K562 (cell line): Measurements from ENCODE around the gene IL7R. TPM values are rescaled to one million over a fixed set of nuclear protein-coding genes. Genes with fewer than 3 reads are reported as not detected.
"Not testable (repeated sequence)": the region's sequence is repeated elsewhere in the genome, so short reads cannot be mapped to it uniquely, and the experiment has no call there.

Source experiments
- ATAC-seq: fragments of 200-7000 bp; cut with Tn5 transposase; 3 replicates; pipeline ENCODE4 v1.9.1; 2020; ENCODE audit warnings: moderate library complexity
- BruUV-seq: library from RNA; stranded (reverse); fragments of 400-500 nt; replicated peaks from 2 replicates; lab custom pipeline; 2021; lab: Mats Ljungman, UMichigan
- CTCF ChIA-PET: fragments of 300-600 bp; formaldehyde crosslinking; extraction: SDS; loops from one replicate; lab custom pipeline; 2021; ENCODE audit warnings: low intra/inter-chr PET ratio; lab: Yijun Ruan, JAX
- POLR2A ChIA-PET: fragments of 300-600, 350-650 bp; sonication (Branson Sonifier 250); formaldehyde crosslinking; extraction: SDS; loops from one replicate; lab custom pipeline; 2021; ENCODE audit warnings: antibody characterized with exemption, inconsistent platforms; lab: Yijun Ruan, JAX
- DNase-seq, 4 experiments: peaks; one replicate each; pipeline versions ENCODE4 v3.0.0 to v3.0.0-alpha.2; 2011 to 2018; ENCODE audit warnings: low spot score in 3 of 4, mixed read lengths in 3 of 4; ENCODE audit errors: extremely low read depth in 1 of 4
- FAIRE-seq: peaks from 2 replicates; lab custom pipeline; 2011; peaks lifted over from hg19 to GRCh38; lab: Jason Lieb, UNC
- H2AFZ ChIP-seq: 2 replicates; pipeline ENCODE4 v1.6.0; 2011; ENCODE audit warnings: low read depth, low read length, control low read depth, inconsistent platforms
- H3K27ac ChIP-seq: fragments of 200-600 bp; 3 replicates; pipeline ENCODE4 v1.8.0; 2011; ENCODE audit warnings: low read depth, mild to moderate bottlenecking, control low read depth, inconsistent platforms, low read length, moderate library complexity, mixed read lengths; ENCODE audit errors: extremely low read depth
- H3K27me3 ChIP-seq, 2 experiments: fragments of 300-600 bp in 1 of 2; 2 replicates in 1 of 2; 3 replicates in 1 of 2; pipeline versions ENCODE4 v1.6.0 to v1.8.0; 2011; ENCODE audit warnings: inconsistent platforms in 2 of 2, low read length in 2 of 2, mild to moderate bottlenecking in 1 of 2, mixed read lengths in 1 of 2, moderate library complexity in 1 of 2; ENCODE audit not compliant: control insufficient read depth in 2 of 2, insufficient read depth in 2 of 2
- H3K36me3 ChIP-seq: fragments of 300-600 bp; 3 replicates; pipeline ENCODE4 v1.8.0; 2011; ENCODE audit warnings: mild to moderate bottlenecking, low read length, inconsistent platforms; ENCODE audit not compliant: control insufficient read depth, insufficient read depth
- H3K4me1 ChIP-seq, 2 experiments: fragments of 200-600 bp in 1 of 2; replicated peaks in 1 of 2; 2 replicates in 1 of 2; 3 replicates in 1 of 2; pipeline versions ENCODE4 v1.5.1 to v1.8.0; 2011; ENCODE audit warnings: inconsistent platforms in 2 of 2, low read length in 2 of 2, mild to moderate bottlenecking in 1 of 2, mixed read lengths in 1 of 2, moderate library complexity in 1 of 2; ENCODE audit not compliant: control insufficient read depth in 2 of 2, insufficient read depth in 2 of 2
- H3K4me2 ChIP-seq: 2 replicates; pipeline ENCODE4 v1.6.1; 2011; ENCODE audit warnings: low read length, control low read depth, inconsistent platforms, mixed read lengths; ENCODE audit not compliant: insufficient read depth
- H3K4me3 ChIP-seq: fragments of 200-600 bp; sonication (generic), shearing (Covaris generic); 2 replicates; pipeline ENCODE4 v1.5.1; 2016; ENCODE audit warnings: control low read depth, inconsistent platforms
- H3K79me2 ChIP-seq: fragments of 200-600 bp; 3 replicates; pipeline ENCODE4 v1.8.0; 2011; ENCODE audit warnings: low read length, inconsistent platforms; ENCODE audit not compliant: control insufficient read depth, insufficient read depth
- H3K9ac ChIP-seq, 2 experiments: 2 replicates each; pipeline versions ENCODE4 v1.6.0 to v1.6.1; 2011; ENCODE audit warnings: low read depth in 2 of 2, low read length in 2 of 2, control low read depth in 1 of 2, inconsistent platforms in 1 of 2, mild to moderate bottlenecking in 1 of 2, mixed read lengths in 1 of 2; ENCODE audit not compliant: insufficient read depth in 1 of 2
- H3K9me1 ChIP-seq: one replicate; pipeline ENCODE4 v1.6.0; 2011; ENCODE audit warnings: inconsistent platforms, mild to moderate bottlenecking, low read length, moderate library complexity; ENCODE audit not compliant: control insufficient read depth, insufficient read depth
- H3K9me3 ChIP-seq: replicated peaks from 2 replicates; pipeline ENCODE4 v1.5.1; 2011; ENCODE audit warnings: low read depth, low read length, inconsistent platforms; ENCODE audit not compliant: control insufficient read depth, insufficient read depth
- H4K20me1 ChIP-seq: replicated peaks from 2 replicates; pipeline ENCODE4 v1.6.1; 2011; ENCODE audit warnings: low read length, inconsistent platforms, mixed read lengths; ENCODE audit not compliant: control insufficient read depth, insufficient read depth
- CBFB ChIP-seq: sonication (generic); formaldehyde crosslinking; IDR thresholded peaks from 2 replicates; pipeline ENCODE4 v1.4.0; 2020; ENCODE audit warnings: mild to moderate bottlenecking, missing genetic modification reagents
- CREBBP ChIP-seq: IDR thresholded peaks from one replicate; pipeline ENCODE4 v1.6.1; 2012; ENCODE audit warnings: low read depth, mild to moderate bottlenecking, control low read depth, inconsistent platforms, low read length
- KDM4B ChIP-seq, 2 experiments: fragments of 450-650 bp in 1 of 2; sonication (generic) in 1 of 2; IDR thresholded peaks; 2 replicates each; pipeline ENCODE4 v1.6.1; 2016 to 2017; ENCODE audit warnings: borderline replicate concordance in 2 of 2, antibody characterized with exemption in 1 of 2, low read depth in 1 of 2, mild to moderate bottlenecking in 1 of 2
- KHSRP ChIP-seq: fragments of 450-650 bp; IDR thresholded peaks from 2 replicates; pipeline ENCODE4 v1.6.1; 2017
- MIER1 ChIP-seq: fragments of 450-650 bp; IDR thresholded peaks from 2 replicates; pipeline ENCODE4 v1.6.1; 2016; ENCODE audit warnings: antibody characterized with exemption, mild to moderate bottlenecking, low read depth
- PKNOX1 ChIP-seq: fragments of 450-650 bp; IDR thresholded peaks from 2 replicates; pipeline ENCODE4 v1.6.1; 2016
- SMAD3 ChIP-seq: fragments of 450-650 bp; formaldehyde crosslinking; conservative IDR thresholded peaks from 2 replicates; pipeline ENCODE4 v1.4.0; 2020; ENCODE audit warnings: mild to moderate bottlenecking
- SPI1 ChIP-seq: IDR thresholded peaks from 2 replicates; pipeline ENCODE4 v1.6.1; 2011; ENCODE audit warnings: low read depth, low read length, control low read depth, borderline replicate concordance
- TCF3 ChIP-seq: sonication (generic); formaldehyde crosslinking; IDR thresholded peaks from 2 replicates; pipeline ENCODE4 v1.4.0; 2020; ENCODE audit warnings: mild to moderate bottlenecking, missing genetic modification reagents
- TRIM28 ChIP-seq: fragments of 450-650 bp; IDR thresholded peaks from 2 replicates; pipeline ENCODE4 v1.6.1; 2017
- ZBTB43 ChIP-seq: sonication (generic); formaldehyde crosslinking; IDR thresholded peaks from 2 replicates; pipeline ENCODE4 v1.8.0; 2023; ENCODE audit warnings: mild to moderate bottlenecking, missing genetic modification reagents
- ZNF12 ChIP-seq: sonication (generic); formaldehyde crosslinking; IDR thresholded peaks from 2 replicates; pipeline ENCODE4 v1.4.0; 2020; ENCODE audit warnings: mild to moderate bottlenecking, missing genetic modification reagents
- ZNF121 ChIP-seq: sonication (generic); formaldehyde crosslinking; conservative IDR thresholded peaks from 2 replicates; pipeline ENCODE4 v1.8.0; 2022; ENCODE audit warnings: missing genetic modification reagents
- ZNF444 ChIP-seq: fragments of 250-450 bp; sonication (Bioruptor Pico); IDR thresholded peaks from 2 replicates; pipeline ENCODE4 v1.4.0; 2020; ENCODE audit warnings: mild to moderate bottlenecking, moderate library complexity
- WGBS: fragments of 100-300 bp; shearing (Covaris generic); methylation state at CpG from one replicate; pipeline ENCODE4 v1.1.6; 2016; ENCODE audit warnings: low coverage, mixed read lengths; ENCODE audit not compliant: insufficient coverage; ENCODE audit errors: missing lambda C conversion rate; 5-methylcytosine and 5-hydroxymethylcytosine counted together
- in situ Hi-C: fragments of 300-500 bp; cut with MboI; formaldehyde crosslinking; loops from 4 replicates; pipeline ENCODE4 v1.15.0; 2018; ENCODE audit warnings: inconsistent platforms, mixed read lengths
- intact Hi-C: fragments of 100-400 bp; cut with micrococcal nuclease; formaldehyde crosslinking; loops from 2 replicates; pipeline ENCODE4 v1.14.2; 2022
- polyA plus RNA-seq, 8 experiments: library from polyadenylated mRNA; depleted of rRNA in 4 of 8; stranded (reverse) in 5 of 8; unstranded in 3 of 8; fragments of >200 nt; fragmentation: Nextera tagmentation in 2 of 8; fragmentation: Illumina TruSeq in 1 of 8; extraction: Ambion mirVana in 2 of 8; extraction: Trizol in 1 of 8; gene quantifications; 2 replicates each; pipeline versions ENCODE4 v1.2.1 to v1.2.3, GENCODE V29; 2011 to 2014; ENCODE audit warnings: inconsistent platforms in 1 of 8, missing spikeins in 1 of 8
- total RNA-seq, 7 experiments: library from RNA; depleted of rRNA in 6 of 7; stranded (reverse); fragments of >200 nt in 6 of 7; fragmentation: Illumina TruSeq in 2 of 7; extraction: Trizol in 2 of 7; gene quantifications; 2 replicates each; pipeline versions ENCODE4 v1.2.1 to v1.2.3, GENCODE V29; 2011 to 2021; ENCODE audit warnings: low replicate concordance in 1 of 7
- TF ChIP-seq, protein P1 (sequence below): sonication (generic); formaldehyde crosslinking; IDR thresholded peaks from 2 replicates; pipeline ENCODE4 v1.8.0; 2022; ENCODE audit warnings: mild to moderate bottlenecking, low read depth, missing genetic modification reagents

IL7R gene
- total and polyA plus RNA-seq, 9 of the 15 experiments (the other 6 are each of a cell fraction or from before 2014, with no cell fraction given), result 0.04 to 0.98 (median 0.09) TPM; not detected in 3

DNA sequence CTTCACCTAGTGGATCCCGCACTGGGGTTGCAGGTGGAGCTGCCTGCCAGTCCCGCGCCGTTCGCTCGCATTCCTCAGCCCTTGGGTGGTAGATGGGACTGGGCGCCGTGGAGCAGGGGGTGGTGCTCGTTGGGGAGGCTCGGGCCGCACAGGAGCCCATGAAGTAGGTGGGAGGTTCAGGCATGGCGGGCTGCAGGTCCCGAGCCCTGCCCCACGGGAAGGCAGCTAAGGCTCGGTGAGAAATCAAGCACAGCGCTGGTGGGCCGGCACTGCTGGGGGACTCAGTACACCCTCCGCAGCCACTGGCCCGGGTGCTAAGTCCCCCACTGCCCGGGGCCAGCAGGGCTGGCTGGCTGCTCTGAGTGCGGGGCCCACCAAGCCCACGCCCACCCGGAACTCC is 36.1 kb downstream of the IL7R start:
- H3K27me3 ChIP-seq, H3K36me3 ChIP-seq, H3K79me2 ChIP-seq, H2AFZ ChIP-seq, DNase-seq, H3K9me3 ChIP-seq, FAIRE-seq, H3K9me1 ChIP-seq, H3K9ac ChIP-seq, H3K4me2 ChIP-seq, H3K4me3 ChIP-seq, ATAC-seq, H3K4me1 ChIP-seq, CTCF ChIA-PET, H3K27ac ChIP-seq, BruUV-seq, H4K20me1 ChIP-seq, in situ Hi-C loops, intact Hi-C loops: not testable (repeated sequence)
- POLR2A ChIA-PET, result interaction anchor here (0.6 kb wide), 1 partner anchor 1986 kb away, joined by 3 read pairs; no protein-coding TSS in a partner anchor
- WGBS, result 4% methylated on average over 20 of the region's 23 CpGs

GRCh38 chr5:35894131-35894530 is 37.4 kb downstream of the IL7R start:
- DNase-seq (no peak), ATAC-seq (no peak), FAIRE-seq (no peak)
- Histone ChIP-seq H3K4me1 (no peaks in the 10 kb centered on the region), H2AFZ (no peak overlapping the region), H3K4me2 (no peak overlapping the region), H3K27me3 (no peaks in the 10 kb centered on the region), H3K9me1 (no peaks in the 10 kb centered on the region), H3K79me2 (no peaks in the 10 kb centered on the region), H3K4me3 (no peak overlapping the region), H3K9me3 (no peaks in the 10 kb centered on the region), H3K27ac (no peak overlapping the region), H4K20me1 (no peaks in the 10 kb centered on the region), H3K36me3 (no peaks in the 10 kb centered on the region), H3K9ac (no peak overlapping the region)
- ChIA-PET CTCF (no interaction called here), POLR2A (no interaction called here)
- in situ Hi-C loops (no loop called here), intact Hi-C loops (no loop called here)
- 7% methylated on average over 5 of the region's 5 CpGs for WGBS
- BruUV-seq, result no TSS peak
- TF ChIP-seq, protein P1, sequence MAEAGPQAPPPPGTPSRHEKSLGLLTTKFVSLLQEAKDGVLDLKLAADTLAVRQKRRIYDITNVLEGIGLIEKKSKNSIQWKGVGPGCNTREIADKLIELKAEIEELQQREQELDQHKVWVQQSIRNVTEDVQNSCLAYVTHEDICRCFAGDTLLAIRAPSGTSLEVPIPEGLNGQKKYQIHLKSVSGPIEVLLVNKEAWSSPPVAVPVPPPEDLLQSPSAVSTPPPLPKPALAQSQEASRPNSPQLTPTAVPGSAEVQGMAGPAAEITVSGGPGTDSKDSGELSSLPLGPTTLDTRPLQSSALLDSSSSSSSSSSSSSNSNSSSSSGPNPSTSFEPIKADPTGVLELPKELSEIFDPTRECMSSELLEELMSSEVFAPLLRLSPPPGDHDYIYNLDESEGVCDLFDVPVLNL, result no peak
- TF ChIP-seq ZBTB43 (CRISPR knock-in tag) (no peak), TCF3 (CRISPR knock-in tag) (no peak), KHSRP (no peak), CREBBP (no peak), ZNF12 (CRISPR knock-in tag) (no peak), TRIM28 (no peak), ZNF444 (CRISPR knock-in tag) (no peak), PKNOX1 (no peak), MIER1 (no peak), SPI1 (no peak), SMAD3 (CRISPR knock-in tag) (no peak), CBFB (CRISPR knock-in tag) (no peak), ZNF121 (CRISPR knock-in tag) (no peak), KDM4B (IDR thresholded peaks at IDR 0.05; ENCODE audit: borderline replicate concordance in 2 of 2, low read depth in 1 of 2) (no peak)
